Activated CD4-positive, alpha-beta memory T cell treated with anti-CD3 and anti-CD28 coated beads, Interleukin-2, amount 10 ng/mL, durations not matched to agents 7 days and 5 days (primary cell): ENCODE measurements around the gene KLHDC7B. TPM values are rescaled to one million over a fixed set of nuclear protein-coding genes. Genes with fewer than 3 reads are reported as not detected.

Experiments
- CTCF ChIA-PET: fragments of 350-600 bp; sonication (Branson Sonifier 250); formaldehyde crosslinking; loops from one replicate; lab custom pipeline; 2021; ENCODE audit warnings: antibody characterized with exemption, inconsistent platforms; lab: Charles Lee
- POLR2A ChIA-PET: fragments of 350-600 bp; sonication (Branson Sonifier 250); formaldehyde crosslinking; loops from one replicate; lab custom pipeline; 2021; ENCODE audit warnings: antibody characterized with exemption; lab: Charles Lee
- DNase-seq: peaks from one replicate; pipeline ENCODE4 v3.0.0-alpha.2; 2020
- H3K27ac Mint-ChIP-seq: one replicate; pipeline ENCODE4 v1.8.0; 2021; ENCODE audit warnings: mild to moderate bottlenecking, mixed read lengths
- H3K27me3 Mint-ChIP-seq: one replicate; pipeline ENCODE4 v1.8.0; 2021; ENCODE audit warnings: mixed read lengths
- H3K36me3 Mint-ChIP-seq: one replicate; pipeline ENCODE4 v1.8.0; 2021; ENCODE audit warnings: low read depth, mixed read lengths
- H3K4me1 Mint-ChIP-seq: one replicate; pipeline ENCODE4 v1.8.0; 2021; ENCODE audit warnings: mixed read lengths
- H3K4me3 Mint-ChIP-seq: one replicate; pipeline ENCODE4 v1.8.0; 2021; ENCODE audit warnings: mild to moderate bottlenecking, mixed read lengths
- H3K9me3 Mint-ChIP-seq: one replicate; pipeline ENCODE4 v1.8.0; 2021; ENCODE audit warnings: mixed read lengths
- total RNA-seq, 2 experiments: library from RNA; stranded (reverse); gene quantifications; one replicate each; pipeline ENCODE4 v1.2.3, GENCODE V29; 2021

The KLHDC7B gene
- total RNA-seq, 2 experiments from 2014 or later, result 8.0 to 8.4 TPM

DNA sequence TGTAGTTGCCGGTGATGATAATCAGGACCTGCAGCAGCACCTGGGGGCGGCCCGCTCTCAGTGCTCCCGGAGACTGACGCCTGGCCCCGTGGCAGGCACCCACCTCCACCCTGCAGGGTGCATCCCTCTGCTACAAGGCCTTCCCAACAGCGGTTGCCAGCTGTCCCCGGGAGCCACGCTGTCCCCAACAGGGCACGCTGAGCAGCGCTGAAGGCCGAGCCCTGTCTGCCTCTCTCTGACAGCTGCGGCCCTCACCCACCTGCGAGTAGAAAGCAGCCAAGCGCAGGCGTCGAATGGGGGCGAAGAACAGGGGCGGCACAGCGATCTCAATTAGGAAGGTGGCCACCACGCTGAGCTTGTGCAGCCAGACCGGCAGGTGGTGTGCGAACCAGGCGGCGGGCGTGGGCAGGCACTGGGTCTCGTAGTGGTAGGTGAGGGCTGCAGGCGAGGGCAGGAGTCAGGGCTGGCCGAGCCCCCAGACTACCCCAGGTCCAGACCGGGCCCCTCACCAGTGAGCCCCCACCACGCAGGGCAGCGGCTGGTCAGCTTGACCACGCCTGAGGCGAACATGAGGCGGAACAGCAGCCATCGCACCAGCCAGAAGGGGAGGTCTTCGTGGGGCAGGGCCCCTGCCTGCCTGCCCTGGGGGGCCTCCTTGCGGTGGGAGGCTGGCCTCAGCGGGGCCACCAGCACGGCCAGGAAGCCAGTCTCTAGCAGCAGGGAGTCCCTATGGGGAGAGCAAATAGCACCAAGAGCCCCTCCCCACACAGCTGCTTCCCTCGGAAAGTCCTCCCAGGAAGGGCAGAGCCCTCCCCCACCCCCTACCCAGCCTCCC lies 39.7 kb upstream of the KLHDC7B start:
- H3K27ac Mint-ChIP-seq, result no peak overlapping the region
- H3K27me3 Mint-ChIP-seq, result no peaks in the 10 kb centered on the region
- CTCF ChIA-PET, result interaction anchor here (1.2 kb wide), 1 partner anchor 8 kb away, joined by 8 read pairs; no protein-coding TSS in a partner anchor
- H3K36me3 Mint-ChIP-seq, result peaks cover 22% of the 10 kb centered on the region
- POLR2A ChIA-PET, result interaction anchor here (1.3 to 7.7 kb wide), 5 partner anchors 8 to 115 kb away, joined by 3 to 321 read pairs (median 21); partner anchors contain the start of genes SCO2 and TYMP
- no peak for DNase-seq
- H3K4me3 Mint-ChIP-seq, result peak overlapping the region; percentile 96
- peaks cover 25% of the 10 kb centered on the region for H3K4me1 Mint-ChIP-seq
- H3K9me3 Mint-ChIP-seq, result no peaks in the 10 kb centered on the region

- H3K4me1 Mint-ChIP-seq, result peaks cover 26% of the 10 kb centered on the region
- no peaks in the 10 kb centered on the region for H3K9me3 Mint-ChIP-seq
- POLR2A ChIA-PET, result interaction anchor here (0.8 to 7.7 kb wide), 11 partner anchors 8 to 238 kb away, joined by 3 to 321 read pairs (median 4); partner anchors contain the start of genes SCO2 and TYMP
- CTCF ChIA-PET, result interaction anchor here (1.2 to 4.3 kb wide), 6 partner anchors 9 to 230 kb away, joined by 5 to 102 read pairs (median 7); partner anchors contain the start of genes KLHDC7B and SCO2
- H3K4me3 Mint-ChIP-seq, result peak overlapping the region; percentile 96
- H3K27ac Mint-ChIP-seq, result peak overlapping the region; percentile 89
- no peaks in the 10 kb centered on the region for H3K27me3 Mint-ChIP-seq
- H3K36me3 Mint-ChIP-seq, result peaks cover 22% of the 10 kb centered on the region
- DNase-seq, result no peak
Measured at GRCh38 chr22:50506611-50507420, 38.9 kb upstream of the KLHDC7B start.

GRCh38 chr22:50507421-50507990 lies 38.2 kb upstream of the KLHDC7B start, which contains the start of gene LMF2:
Gene LMF2, minus strand, starts transcription at chr22:50507702. Its CDS starts 27 bp downstream, at chr22:50507675.
- no peaks in the 10 kb centered on the region for H3K27me3 Mint-ChIP-seq
- H3K4me3 Mint-ChIP-seq, result peak within 1 kb of the TSS; percentile 96
- ChIA-PET POLR2A (interaction anchor here (0.6 to 7.7 kb wide), 24 partner anchors 9 to 263 kb away, joined by 3 to 321 read pairs (median 4); partner anchors contain the start of genes CHKB, HDAC10, KLHDC7B and SCO2), CTCF (interaction anchor here (0.6 to 4.3 kb wide), 12 partner anchors 9 to 231 kb away, joined by 3 to 102 read pairs (median 5); partner anchors contain the start of genes KLHDC7B, SCO2 and TYMP)
- peaks cover 26% of the 10 kb centered on the region for H3K36me3 Mint-ChIP-seq
- H3K9me3 Mint-ChIP-seq, result no peaks in the 10 kb centered on the region
- peak; percentile 95 for DNase-seq
- H3K4me1 Mint-ChIP-seq, result peaks cover 32% of the 10 kb centered on the region
- H3K27ac Mint-ChIP-seq, result peak within 1 kb of the TSS; percentile 95

DNA sequence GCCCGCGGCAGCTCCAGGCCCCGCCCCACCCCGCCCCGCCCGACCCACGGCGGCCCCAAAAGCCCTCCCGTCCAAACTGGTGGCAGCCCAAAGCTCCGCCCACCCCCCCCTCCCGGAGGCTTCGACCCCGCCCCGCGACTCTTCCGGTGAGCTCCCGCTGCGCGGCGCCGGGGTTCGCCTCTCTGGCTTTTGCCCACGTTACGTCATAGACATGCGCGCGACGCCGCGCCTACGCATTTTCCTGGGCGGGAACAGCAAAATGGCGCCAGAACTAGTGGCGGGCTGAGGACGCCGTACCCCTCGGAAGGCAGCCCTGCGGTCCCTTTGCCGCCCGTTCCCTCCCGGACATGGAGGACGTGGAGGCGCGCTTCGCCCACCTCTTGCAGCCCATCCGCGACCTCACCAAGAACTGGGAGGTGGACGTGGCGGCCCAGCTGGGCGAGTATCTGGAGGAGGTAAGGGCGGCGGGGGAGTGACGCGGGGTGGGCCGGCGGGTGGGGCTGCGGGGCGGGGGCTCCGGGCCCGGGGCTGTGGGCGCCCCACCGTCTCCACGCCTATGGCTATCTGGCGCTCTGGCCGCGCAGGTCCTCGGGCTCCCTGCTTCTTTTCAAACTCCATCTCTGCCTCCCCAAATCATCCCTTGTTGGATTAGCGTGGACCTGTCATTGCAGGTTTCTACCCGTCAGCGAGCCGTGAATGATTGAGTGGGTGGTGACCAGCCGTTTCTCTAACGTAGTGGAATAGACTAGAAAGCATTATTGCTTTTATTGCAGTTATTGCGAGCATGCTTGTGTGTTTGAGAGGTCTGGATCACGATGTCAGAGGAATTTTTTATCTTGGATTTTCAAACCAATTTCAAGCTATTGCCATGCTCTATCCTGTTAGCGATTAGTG lies 37.5 kb upstream of the KLHDC7B start, which contains the start of gene NCAPH2:
Gene NCAPH2, plus strand, starts transcription at position 234 of the 894 bp plus-strand sequence. Its CDS starts 114 bp downstream, at position 348.
- ChIA-PET CTCF (interaction anchor here (0.6 to 4.3 kb wide), 14 partner anchors 8 to 231 kb away, joined by 3 to 102 read pairs (median 5); partner anchors contain the start of genes KLHDC7B, SCO2 and TYMP), POLR2A (interaction anchor here (0.6 to 7.7 kb wide), 30 partner anchors 10 to 592 kb away, joined by 3 to 321 read pairs (median 4); partner anchors contain the start of genes ARSA, CHKB, HDAC10 and KLHDC7B)
- Mint-ChIP-seq H3K4me3 (peak within 1 kb of the TSS; percentile 96), H3K27me3 (no peaks in the 10 kb centered on the region), H3K9me3 (no peaks in the 10 kb centered on the region), H3K4me1 (peaks cover 36% of the 10 kb centered on the region), H3K27ac (peak within 1 kb of the TSS; percentile 95), H3K36me3 (peaks cover 31% of the 10 kb centered on the region)
- peak; percentile 98 for DNase-seq

DNA sequence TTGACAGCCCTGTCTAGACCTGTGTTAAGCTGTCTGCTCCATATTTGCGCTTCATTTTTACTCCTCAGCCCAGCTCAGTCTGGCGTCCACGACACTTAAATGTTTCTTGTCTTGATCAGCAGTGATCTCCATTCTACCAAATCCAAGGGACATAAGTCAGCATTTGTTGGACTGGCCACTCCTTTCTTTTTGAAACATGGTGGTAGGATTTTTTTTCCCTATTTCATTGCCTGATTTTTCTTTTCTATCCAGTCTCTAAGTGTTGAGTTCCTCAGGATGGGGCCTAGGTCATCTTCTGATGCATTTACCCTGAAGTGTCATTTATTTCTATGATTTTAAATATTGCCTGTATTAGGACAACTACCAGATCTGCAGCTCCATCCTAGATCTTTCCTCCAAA lies 36.8 kb upstream of the KLHDC7B start:
- H3K9me3 Mint-ChIP-seq, result no peaks in the 10 kb centered on the region
- H3K4me3 Mint-ChIP-seq, result peak overlapping the region; percentile 82
- ChIA-PET CTCF (interaction anchor here (1.3 to 4.3 kb wide), 7 partner anchors 9 to 112 kb away, joined by 3 to 102 read pairs (median 5); partner anchors contain the start of genes SCO2 and TYMP), POLR2A (interaction anchor here (0.6 to 7.7 kb wide), 17 partner anchors 9 to 592 kb away, joined by 3 to 321 read pairs (median 13); partner anchors contain the start of genes ARSA, CHKB, KLHDC7B and SCO2)
- peaks cover 36% of the 10 kb centered on the region for H3K4me1 Mint-ChIP-seq
- no peaks in the 10 kb centered on the region for H3K27me3 Mint-ChIP-seq
- H3K36me3 Mint-ChIP-seq, result peaks cover 31% of the 10 kb centered on the region
- DNase-seq, result no peak
- H3K27ac Mint-ChIP-seq, result peak overlapping the region; percentile 87

DNA sequence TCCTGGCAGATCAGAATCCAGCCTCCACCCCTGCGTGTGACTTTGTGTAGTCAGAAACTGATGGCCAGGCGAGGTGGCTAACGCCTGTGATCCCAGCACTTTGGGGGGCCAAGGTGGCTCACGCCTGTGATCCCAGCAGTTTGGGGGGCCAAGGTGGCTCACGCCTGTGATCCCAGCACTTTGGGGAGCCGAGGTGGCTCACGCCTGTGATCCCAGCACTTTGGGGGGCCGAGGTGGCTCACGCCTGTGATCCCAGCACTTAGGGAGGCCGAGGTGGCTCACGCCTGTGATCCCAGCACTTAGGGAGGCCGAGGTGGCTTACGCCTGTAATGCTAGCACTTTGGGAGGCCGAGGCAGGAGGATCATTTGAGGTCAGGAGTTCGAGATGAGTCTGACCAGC lies 32.5 kb upstream of the KLHDC7B start:
- H3K4me3 Mint-ChIP-seq, result no peak overlapping the region
- H3K36me3 Mint-ChIP-seq, result peaks cover 39% of the 10 kb centered on the region
- H3K4me1 Mint-ChIP-seq, result peaks cover 35% of the 10 kb centered on the region
- POLR2A ChIA-PET, result interaction anchor here (3.4 to 7.7 kb wide), 2 partner anchors 12 to 14 kb away, joined by 42 to 321 read pairs; partner anchors contain the start of genes SCO2 and TYMP
- H3K27ac Mint-ChIP-seq, result no peak overlapping the region
- H3K27me3 Mint-ChIP-seq, result no peaks in the 10 kb centered on the region
- CTCF ChIA-PET, result interaction anchor here (1.4 to 2.9 kb wide), 2 partner anchors 12 kb away, joined by 6 to 10 read pairs; partner anchors contain the start of gene SCO2
- no peaks in the 10 kb centered on the region for H3K9me3 Mint-ChIP-seq
- DNase-seq, result no peak

- DNase-seq, result no peak
- peaks cover 48% of the 10 kb centered on the region for H3K36me3 Mint-ChIP-seq
Measured at GRCh38 chr22:50516068-50516467, 29.6 kb upstream of the KLHDC7B start.

DNA sequence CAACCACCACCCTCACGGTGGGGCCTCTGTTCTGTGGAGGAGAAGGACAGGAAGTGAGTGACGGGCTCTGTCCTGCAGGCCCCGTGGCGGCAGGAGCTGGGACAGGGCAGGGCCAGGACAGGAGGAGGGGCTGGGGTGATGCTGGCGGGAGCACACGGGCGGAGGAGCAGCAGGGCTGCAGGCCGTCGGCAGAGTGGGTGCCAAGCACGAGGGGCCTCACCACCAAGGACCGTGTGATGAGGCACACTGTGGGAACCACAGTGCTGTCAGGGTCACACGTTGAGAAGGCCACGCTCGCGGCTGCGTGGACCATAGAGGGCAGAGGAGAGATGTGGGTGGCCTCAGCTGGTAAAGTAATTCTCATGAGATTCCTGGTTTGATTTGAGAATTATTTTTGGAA lies 28.8 kb upstream of the KLHDC7B start:
- ChIA-PET CTCF (no interaction called here), POLR2A (interaction anchor here (1.0 to 3.2 kb wide), 4 partner anchors 9 to 65 kb away, joined by 3 to 31 read pairs (median 4); partner anchors contain the start of genes CHKB, LMF2 and NCAPH2)
- Mint-ChIP-seq H3K36me3 (peaks cover 49% of the 10 kb centered on the region), H3K9me3 (no peaks in the 10 kb centered on the region), H3K4me3 (no peak overlapping the region), H3K27ac (no peak overlapping the region), H3K27me3 (no peaks in the 10 kb centered on the region), H3K4me1 (peaks cover 18% of the 10 kb centered on the region)
- no peak for DNase-seq

More at GRCh38 chr22:50516068-50516467, 29.6 kb upstream of the KLHDC7B start:
- no peak overlapping the region for H3K4me3 Mint-ChIP-seq
- CTCF ChIA-PET, result interaction anchor here (2.9 kb wide), 1 partner anchor 9 kb away, joined by 10 read pairs; the partner anchor contains the start of gene SCO2
- no peaks in the 10 kb centered on the region for H3K27me3 Mint-ChIP-seq
- no peaks in the 10 kb centered on the region for H3K9me3 Mint-ChIP-seq
- peaks cover 20% of the 10 kb centered on the region for H3K4me1 Mint-ChIP-seq
- no peak overlapping the region for H3K27ac Mint-ChIP-seq
- POLR2A ChIA-PET, result interaction anchor here (3.4 kb wide), 1 partner anchor 9 kb away, joined by 42 read pairs; the partner anchor contains the start of gene SCO2

DNA sequence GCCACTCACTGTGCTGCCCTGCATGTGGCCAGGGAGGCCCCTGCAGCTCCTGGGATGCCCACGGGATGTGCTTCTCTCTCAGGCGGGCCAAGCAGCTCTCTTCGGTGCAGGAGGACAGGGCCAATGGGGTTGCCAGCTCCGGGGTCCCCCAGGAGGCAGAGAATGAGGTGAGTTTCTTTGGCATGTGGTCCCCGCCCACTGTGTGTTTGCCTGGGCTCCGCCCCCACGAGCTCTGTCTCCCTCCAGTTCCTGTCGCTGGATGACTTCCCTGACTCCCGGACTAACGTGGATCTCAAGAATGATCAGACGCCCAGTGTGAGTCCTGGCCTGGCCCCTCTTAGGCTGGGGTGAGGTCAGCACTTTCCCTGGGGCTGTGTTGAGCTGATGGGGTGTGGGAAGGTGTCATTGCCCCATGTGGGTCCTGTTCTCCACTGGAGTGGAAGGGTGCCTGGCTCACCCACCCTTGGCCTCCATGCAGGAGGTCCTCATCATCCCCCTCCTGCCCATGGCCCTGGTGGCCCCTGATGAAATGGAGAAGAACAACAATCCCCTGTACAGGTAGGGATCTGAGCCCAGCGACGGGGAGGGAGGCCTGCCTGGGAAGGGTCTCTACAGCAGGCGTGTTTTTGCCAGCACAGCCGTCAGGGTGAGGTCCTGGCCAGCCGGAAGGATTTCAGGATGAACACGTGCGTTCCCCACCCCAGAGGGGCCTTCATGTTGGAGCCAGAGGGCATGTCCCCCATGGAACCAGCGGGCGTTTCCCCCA lies 28.0 kb upstream of the KLHDC7B start:
- Mint-ChIP-seq H3K27me3 (no peaks in the 10 kb centered on the region), H3K4me3 (no peak overlapping the region), H3K9me3 (no peaks in the 10 kb centered on the region), H3K4me1 (peaks cover 12% of the 10 kb centered on the region), H3K36me3 (peaks cover 41% of the 10 kb centered on the region), H3K27ac (no peak overlapping the region)
- ChIA-PET CTCF (interaction anchor here (1.1 kb wide), 1 partner anchor 10 kb away, joined by 3 read pairs; the partner anchor contains the start of genes LMF2 and NCAPH2), POLR2A (interaction anchor here (1.0 to 3.2 kb wide), 4 partner anchors 8 to 64 kb away, joined by 3 to 31 read pairs (median 4); partner anchors contain the start of genes CHKB, LMF2 and NCAPH2)
- DNase-seq, result no peak

- no peak for DNase-seq
- ChIA-PET CTCF (no interaction called here), POLR2A (interaction anchor here (1.0 to 3.2 kb wide), 3 partner anchors 10 to 12 kb away, joined by 3 to 31 read pairs (median 3); partner anchors contain the start of genes LMF2, NCAPH2 and TYMP)
- H3K27me3 Mint-ChIP-seq, result no peaks in the 10 kb centered on the region
- H3K36me3 Mint-ChIP-seq, result peaks cover 47% of the 10 kb centered on the region
- H3K4me3 Mint-ChIP-seq, result no peak overlapping the region
- no peaks in the 10 kb centered on the region for H3K9me3 Mint-ChIP-seq
- H3K27ac Mint-ChIP-seq, result no peak overlapping the region
- H3K4me1 Mint-ChIP-seq, result peaks cover 16% of the 10 kb centered on the region
Measured at GRCh38 chr22:50518606-50519005, 27.1 kb upstream of the KLHDC7B start.
